CD4-positive, alpha-beta T cell (primary cell): ENCODE data around the gene SLC22A31. TPM values are rescaled to one million over a fixed set of nuclear protein-coding genes. Genes with fewer than 3 reads are reported as not detected.
"Not testable (repeated sequence)": the region's sequence is repeated elsewhere in the genome, so short reads cannot be mapped to it uniquely, and the experiment has no call there.

Experiments used
- ATAC-seq: fragments of 200-7000 bp; cut with Tn5 transposase; one replicate; pipeline ENCODE4 v1.10.0; 2022; ENCODE audit warnings: mild to moderate bottlenecking; ENCODE audit not compliant: poor library complexity
- CTCF ChIA-PET: fragments of 350-600 bp; sonication (Branson Sonifier 250); formaldehyde crosslinking; loops from one replicate; lab custom pipeline; 2021; ENCODE audit warnings: antibody characterized with exemption, inconsistent platforms; lab: Charles Lee
- POLR2A ChIA-PET: fragments of 350-600 bp; sonication (Branson Sonifier 250); formaldehyde crosslinking; loops from one replicate; lab custom pipeline; 2021; ENCODE audit warnings: antibody characterized with exemption, inconsistent platforms; lab: Charles Lee
- DNase-seq, 14 experiments: peaks; one replicate each; pipeline ENCODE4 v3.0.0-alpha.2; 2013 to 2020; ENCODE audit warnings: mixed read lengths in 2 of 14
- H3K27ac ChIP-seq, 2 donors: one replicate each; pipeline versions ENCODE4 v1.5.1 to v1.7.0; 2013; ENCODE audit warnings: low read length in 2 of 2, low read depth in 1 of 2, mild to moderate bottlenecking in 1 of 2
- H3K27me3 ChIP-seq, 2 experiments: 1 replicate in 1 of 2; 2 replicates in 1 of 2; pipeline versions ENCODE4 v1.6.1 to v1.7.0; 2013; ENCODE audit warnings: low read length in 2 of 2, control low read depth in 1 of 2, mild to moderate bottlenecking in 1 of 2, moderate library complexity in 1 of 2; ENCODE audit not compliant: insufficient read depth in 2 of 2, control insufficient read depth in 1 of 2
- H3K36me3 ChIP-seq: one replicate; pipeline ENCODE4 v1.6.1; 2013; ENCODE audit warnings: low read length, control low read depth; ENCODE audit not compliant: insufficient read depth
- H3K4me1 ChIP-seq: one replicate; pipeline ENCODE4 v1.6.1; 2013; ENCODE audit warnings: low read length, control low read depth; ENCODE audit not compliant: insufficient read depth
- H3K4me3 ChIP-seq: one replicate; pipeline ENCODE4 v1.5.1; 2013; ENCODE audit warnings: mild to moderate bottlenecking, low read length, moderate library complexity
- H3K9me3 ChIP-seq, 2 experiments: 1 replicate in 1 of 2; 2 replicates in 1 of 2; pipeline versions ENCODE4 v1.6.1 to v1.7.0; 2013; ENCODE audit warnings: low read length in 2 of 2, mild to moderate bottlenecking in 2 of 2, control low read depth in 1 of 2, moderate library complexity in 1 of 2; ENCODE audit not compliant: control insufficient read depth in 1 of 2, insufficient read depth in 1 of 2
- H3K27ac Mint-ChIP-seq: one replicate; pipeline ENCODE4 v1.8.0; 2020; ENCODE audit warnings: mixed read lengths
- H3K27me3 Mint-ChIP-seq: one replicate; pipeline ENCODE4 v1.8.0; 2021; ENCODE audit warnings: mixed read lengths
- H3K36me3 Mint-ChIP-seq: one replicate; pipeline ENCODE4 v1.8.0; 2021; ENCODE audit warnings: low read depth, mixed read lengths
- H3K4me1 Mint-ChIP-seq: one replicate; pipeline ENCODE4 v1.8.0; 2021; ENCODE audit warnings: low read depth, mixed read lengths
- H3K4me3 Mint-ChIP-seq: one replicate; pipeline ENCODE4 v1.8.0; 2020; ENCODE audit warnings: mild to moderate bottlenecking, mixed read lengths
- H3K9me3 Mint-ChIP-seq: one replicate; pipeline ENCODE4 v1.8.0; 2020; ENCODE audit warnings: mixed read lengths
- CTCF ChIP-seq: fragments of 200-600 bp; IDR thresholded peaks from one replicate; pipeline ENCODE4 v1.8.0; 2022; ENCODE audit warnings: antibody characterized with exemption, mild to moderate bottlenecking
- intact Hi-C, 2 experiments: fragments of 100-400 bp; cut with DNase I in 1 of 2; cut with micrococcal nuclease in 1 of 2; formaldehyde crosslinking; loops; one replicate each; pipeline versions ENCODE4 v1.15.1 to v1.9.0; 2023 to 2025; cut with DNase I, micrococcal nuclease
- polyA plus RNA-seq, 2 donors: library from polyadenylated mRNA; unstranded; fragments of 120-200 nt; gene quantifications; one replicate each; pipeline ENCODE4 v1.2.1, GENCODE V29; 2013
- total RNA-seq, 174 experiments: library from RNA in 2 of 174; stranded (reverse) in 2 of 174; gene quantifications; one replicate each; pipeline ENCODE4 v1.2.3 and lab custom pipeline; 2021 to 2026

Gene SLC22A31
- total RNA-seq, result 1 to 10 TPM; 2.1 to 2.9 TPM
- 0.18 TPM for polyA plus RNA-seq (2013, experiment 1 of 2)
- 0.37 TPM for polyA plus RNA-seq (2013, experiment 2 of 2)
- 0 to 6.7 (median 0.84) reads per million in 172 experiments for total RNA-seq (lab: John Stamatoyannopoulos, UW)

DNA sequence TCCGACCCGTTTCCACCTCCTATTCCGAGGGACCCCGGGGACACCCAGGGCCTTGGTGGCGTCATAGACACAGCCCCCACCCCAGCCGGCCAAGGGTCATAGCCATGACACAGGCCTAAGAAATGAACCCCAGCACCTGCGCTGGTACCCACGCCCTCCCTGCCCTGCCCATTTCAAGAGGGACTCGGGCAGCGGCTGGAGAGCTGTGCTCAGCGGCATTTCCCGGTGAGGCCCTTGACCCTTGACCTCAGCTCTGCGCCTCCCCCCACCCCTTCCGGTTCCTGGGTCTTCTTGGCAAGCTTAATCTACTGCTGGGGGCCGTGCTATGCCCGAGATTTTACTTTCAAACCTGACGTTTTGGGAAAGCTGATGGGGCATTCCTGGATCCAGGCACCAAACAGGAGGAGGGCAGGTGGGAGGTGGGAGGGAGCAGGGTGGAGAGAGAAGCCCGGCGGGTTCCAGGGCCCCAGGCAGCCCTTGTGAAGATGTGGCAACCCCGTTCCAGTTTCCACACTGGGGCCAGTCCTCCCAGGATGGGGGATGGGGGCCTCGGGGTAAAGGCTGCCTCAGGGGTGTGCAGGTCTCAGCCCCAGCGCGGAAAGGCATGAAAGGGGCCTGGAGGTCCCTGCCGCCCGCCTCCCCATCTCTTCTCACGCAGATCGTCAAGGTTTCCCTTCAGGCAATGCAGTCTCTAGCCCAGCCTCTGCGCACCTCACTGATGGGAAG lies at the start of gene SLC22A31:
TSS of gene SLC22A31 (minus strand) at position 414 of the 726 bp plus-strand sequence. CDS start at position 378, 36 bp downstream.
- H3K9me3 ChIP-seq, result peaks cover 0 to 20% of the 10 kb centered on the region in 2 experiments
- POLR2A ChIA-PET, result no interaction called here
- intact Hi-C loops, result no loop called here
- H3K4me1 Mint-ChIP-seq, result peaks cover 15% of the 10 kb centered on the region
- peak within 1 kb of the TSS; percentile 54 for H3K4me3 Mint-ChIP-seq
- no peaks in the 10 kb centered on the region for H3K9me3 Mint-ChIP-seq
- ATAC-seq (no peak), DNase-seq (peak in 1 of 14 experiments; percentile 8)
- no peaks in the 10 kb centered on the region for H3K36me3 ChIP-seq
- H3K27me3 ChIP-seq, result peaks cover 28 to 49% of the 10 kb centered on the region in 2 experiments
- no peak within 1 kb of the TSS for H3K27ac ChIP-seq
- CTCF ChIA-PET, result no interaction called here
- peaks cover 47% of the 10 kb centered on the region for H3K27me3 Mint-ChIP-seq
- H3K27ac Mint-ChIP-seq, result no peak within 1 kb of the TSS
- H3K36me3 Mint-ChIP-seq, result no peaks in the 10 kb centered on the region
- TF ChIP-seq CTCF, result no peak
- peaks cover 20% of the 10 kb centered on the region for H3K4me1 ChIP-seq
- no peak within 1 kb of the TSS for H3K4me3 ChIP-seq

DNA sequence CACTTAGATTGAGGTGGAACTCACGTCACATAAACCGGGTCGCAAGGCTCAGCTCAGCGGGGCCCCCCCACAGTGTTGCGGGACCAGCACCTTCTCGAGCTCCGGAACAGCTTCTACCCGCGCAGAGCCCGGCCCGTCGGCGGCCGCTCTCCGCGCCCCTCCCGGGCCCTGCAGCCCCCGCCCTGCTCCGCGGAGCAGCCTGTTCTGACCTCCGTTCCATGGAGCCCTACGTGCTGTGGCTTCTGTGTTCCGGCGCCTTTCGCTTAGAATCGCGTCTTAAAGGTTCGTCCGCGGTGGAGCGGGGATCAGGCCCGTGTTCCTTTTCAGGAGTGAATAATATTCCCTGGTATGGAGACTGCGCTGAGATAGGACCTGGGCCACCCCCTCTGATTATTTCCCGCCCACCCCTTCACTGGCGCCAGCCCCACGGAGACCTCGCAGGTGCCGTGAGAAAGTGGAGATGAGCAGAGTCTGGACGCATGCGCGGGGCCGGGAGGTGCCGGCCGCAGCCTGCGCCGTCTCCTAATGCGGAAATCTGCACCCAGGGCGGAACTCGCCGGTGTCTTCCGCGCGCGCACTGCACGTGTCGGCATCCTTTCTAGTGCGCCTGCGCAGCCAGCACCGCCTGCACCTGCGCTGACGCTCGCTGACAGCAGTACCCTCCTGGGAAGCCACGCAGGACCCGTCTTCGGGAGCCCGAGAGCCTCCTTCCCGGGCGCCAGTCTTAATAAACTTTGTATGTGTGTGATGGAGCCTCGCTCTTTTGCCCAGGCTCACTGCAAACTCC lies 48.1 kb upstream of the SLC22A31 start:
- no peak for ATAC-seq
- ChIA-PET CTCF (no interaction called here), POLR2A (interaction anchor here (0.6 to 1.2 kb wide), 2 partner anchors 56 to 66 kb away, joined by 3 to 4 read pairs; no protein-coding TSS in a partner anchor)
- TF ChIP-seq CTCF, result no peak
- H3K27me3 Mint-ChIP-seq, result no peaks in the 10 kb centered on the region
- H3K36me3 Mint-ChIP-seq, result no peaks in the 10 kb centered on the region
- peaks cover under 1% of the 10 kb centered on the region for H3K4me1 Mint-ChIP-seq
- H3K4me3 ChIP-seq, result peak overlapping the region; percentile 55
- H3K4me1 ChIP-seq, result peaks cover 17% of the 10 kb centered on the region
- H3K27ac ChIP-seq, result no peak overlapping the region
- DNase-seq, result peak in 4 of 14 experiments; percentile 7 to 69 (median 33)
- H3K36me3 ChIP-seq, result no peaks in the 10 kb centered on the region
- H3K4me3 Mint-ChIP-seq, result peak overlapping the region; percentile 87
- H3K9me3 Mint-ChIP-seq, result no peaks in the 10 kb centered on the region
- peaks cover 6 to 21% of the 10 kb centered on the region in 2 experiments for H3K9me3 ChIP-seq
- intact Hi-C loops, result loop anchor here in 1 of 2 experiments (5.0 to 10.0 kb wide), 2 partner anchors 624 to 1294 kb away; partner anchors contain the start of genes BANP and TCF25
- peak overlapping the region; percentile 72 for H3K27ac Mint-ChIP-seq
- no peaks in the 10 kb centered on the region for H3K27me3 ChIP-seq

- not testable (repeated sequence) for H3K27ac ChIP-seq, ATAC-seq, H3K4me1 Mint-ChIP-seq, H3K9me3 Mint-ChIP-seq, H3K27me3 Mint-ChIP-seq, H3K36me3 Mint-ChIP-seq, DNase-seq, H3K36me3 ChIP-seq, H3K27me3 ChIP-seq
- intact Hi-C loops, result loop anchor here in 1 of 2 experiments (1.0 to 10.0 kb wide), 3 partner anchors 313 to 1293 kb away; partner anchors contain the start of genes BANP, RPL13 and TCF25
- Histone ChIP-seq H3K4me3 (peak overlapping the region; percentile 55), H3K4me1 (peaks cover 22% of the 10 kb centered on the region), H3K9me3 (peaks cover 6 to 21% of the 10 kb centered on the region in 2 experiments)
- ChIA-PET POLR2A (interaction anchor here (0.6 to 1.4 kb wide), 11 partner anchors 10 to 678 kb away, joined by 3 to 10 read pairs (median 3); partner anchors contain the start of genes APRT, CHMP1A, SPATA33 and ZC3H18), CTCF (interaction anchor here (0.6 to 0.7 kb wide), 2 partner anchors 43 to 261 kb away, joined by 3 to 4 read pairs; no protein-coding TSS in a partner anchor)
- Mint-ChIP-seq H3K27ac (peak overlapping the region; percentile 72), H3K4me3 (peak overlapping the region; percentile 87)
These were observed 47.4 kb upstream of the SLC22A31 start for GRCh38 chr16:89247734-89248075.
